ENCODE results near the gene S1PR3.

DNA sequence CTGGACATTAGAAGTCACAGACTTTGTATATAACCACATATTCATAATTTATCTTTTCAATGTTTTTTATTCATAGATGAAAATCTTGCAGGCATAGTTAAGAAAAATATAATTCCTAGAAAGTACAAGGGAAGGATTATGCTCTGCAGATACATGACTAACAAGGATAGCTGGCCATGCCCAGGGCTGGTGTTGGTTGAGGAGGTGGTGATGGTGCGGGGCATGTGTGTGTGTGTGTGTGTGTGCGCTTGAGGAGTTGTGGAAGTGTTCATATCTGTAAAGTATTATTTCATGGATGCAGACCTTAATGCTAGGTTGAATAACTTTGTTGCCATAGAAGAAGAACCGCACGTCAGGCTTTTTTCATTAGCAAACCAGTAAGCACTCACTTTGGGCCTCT, 1.3 kb downstream of the S1PR3 start:
- TF ChIP-seq GATA2 (IDR thresholded peaks at IDR 0.05; ENCODE audit: low read depth, low read length): no peak
- no peak for TF ChIP-seq GATA3 (IDR thresholded peaks at IDR 0.05; ENCODE audit: low read depth, low read length)
